ENCODE data around the gene C21orf91.

DNA sequence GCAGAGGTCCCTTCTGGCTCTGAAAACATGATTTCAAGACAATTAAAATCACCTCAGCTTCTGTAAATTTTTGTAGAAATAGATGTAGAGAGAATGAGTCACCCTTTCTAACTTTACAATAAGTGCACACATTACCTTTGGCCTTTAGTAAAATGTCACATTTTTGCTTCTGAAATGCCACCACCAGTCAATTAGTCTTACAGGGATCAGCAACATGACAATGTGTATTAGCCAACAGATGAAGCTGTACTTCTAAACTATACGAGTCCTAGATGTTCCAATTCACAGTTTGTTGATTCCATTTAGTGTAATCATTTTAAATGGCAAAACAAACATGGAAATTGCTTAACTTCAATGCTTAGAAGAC is 23.1 kb downstream of the C21orf91 start:
- TF ChIP-seq POLR2A (IDR thresholded peaks at IDR 0.05): no peak
- TF ChIP-seq, protein P1, sequence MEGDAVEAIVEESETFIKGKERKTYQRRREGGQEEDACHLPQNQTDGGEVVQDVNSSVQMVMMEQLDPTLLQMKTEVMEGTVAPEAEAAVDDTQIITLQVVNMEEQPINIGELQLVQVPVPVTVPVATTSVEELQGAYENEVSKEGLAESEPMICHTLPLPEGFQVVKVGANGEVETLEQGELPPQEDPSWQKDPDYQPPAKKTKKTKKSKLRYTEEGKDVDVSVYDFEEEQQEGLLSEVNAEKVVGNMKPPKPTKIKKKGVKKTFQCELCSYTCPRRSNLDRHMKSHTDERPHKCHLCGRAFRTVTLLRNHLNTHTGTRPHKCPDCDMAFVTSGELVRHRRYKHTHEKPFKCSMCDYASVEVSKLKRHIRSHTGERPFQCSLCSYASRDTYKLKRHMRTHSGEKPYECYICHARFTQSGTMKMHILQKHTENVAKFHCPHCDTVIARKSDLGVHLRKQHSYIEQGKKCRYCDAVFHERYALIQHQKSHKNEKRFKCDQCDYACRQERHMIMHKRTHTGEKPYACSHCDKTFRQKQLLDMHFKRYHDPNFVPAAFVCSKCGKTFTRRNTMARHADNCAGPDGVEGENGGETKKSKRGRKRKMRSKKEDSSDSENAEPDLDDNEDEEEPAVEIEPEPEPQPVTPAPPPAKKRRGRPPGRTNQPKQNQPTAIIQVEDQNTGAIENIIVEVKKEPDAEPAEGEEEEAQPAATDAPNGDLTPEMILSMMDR (IDR thresholded peaks at IDR 0.05): no peak

All from Peyer's patch (tissue), 4 donors.